ENCODE measurements around the gene TRIM28. TPM values are rescaled to one million over a fixed set of nuclear protein-coding genes. Genes with fewer than 3 reads are reported as not detected.

Gene TRIM28
- total and polyA plus RNA-seq, 9 of the 15 experiments (the other 6 are each of a cell fraction or from before 2014, with no cell fraction given): 12.1 to 797 (median 490) TPM

DNA sequence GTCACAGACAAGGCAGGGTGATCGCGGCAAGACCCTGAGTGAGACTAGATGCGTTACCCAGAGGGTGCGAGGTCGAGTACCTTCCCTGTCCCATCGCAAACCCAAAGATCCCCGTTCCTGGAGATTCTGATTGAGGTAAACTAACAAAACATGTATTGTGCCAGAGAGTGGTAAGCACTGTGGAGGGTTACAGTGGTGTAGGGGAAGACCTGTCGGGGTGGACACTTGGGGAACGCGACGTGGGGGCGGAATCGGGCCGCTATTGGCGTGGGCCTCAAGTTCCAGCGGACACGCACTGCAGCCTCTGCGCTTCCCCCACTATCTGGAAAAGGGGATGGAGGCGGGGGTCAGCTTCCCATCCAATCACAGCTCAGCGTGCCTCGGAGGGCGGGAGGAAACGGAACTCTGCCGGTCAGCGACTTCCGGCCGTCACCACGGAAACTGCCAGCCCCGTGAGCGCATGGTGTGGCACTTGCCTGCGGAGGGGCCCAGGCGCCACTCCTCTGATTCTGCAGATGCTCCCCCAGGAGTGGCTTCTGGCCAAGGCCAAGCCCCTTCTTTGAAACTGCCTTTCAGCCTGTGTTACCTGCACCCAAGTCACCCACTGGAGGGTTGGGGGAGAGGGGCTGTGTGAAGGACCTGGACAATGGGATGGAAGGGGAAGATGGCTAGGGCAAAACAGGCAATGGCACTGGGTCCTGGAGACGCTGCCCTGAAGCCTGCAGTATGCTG lies 15.6 kb downstream of the TRIM28 start (continued):
- TF ChIP-seq ETV1 (tag; conservative IDR thresholded peaks at IDR 0.05; ENCODE audit: low read depth): peak; percentile 71
- no peak for TF ChIP-seq ILF3 (IDR thresholded peaks at IDR 0.05; ENCODE audit: borderline replicate concordance)
- TF ChIP-seq EWSR1 (IDR thresholded peaks at IDR 0.05; ENCODE audit: borderline replicate concordance, low read depth, partially characterized antibody): no peak
- no peak for TF ChIP-seq PYGO2 (tag; IDR thresholded peaks at IDR 0.05)
- TF ChIP-seq PHB2 (IDR thresholded peaks at IDR 0.05; ENCODE audit: low read depth): no peak
- TF ChIP-seq RBM34 (IDR thresholded peaks at IDR 0.05; ENCODE audit: borderline replicate concordance, insufficient read depth, low read length): no peak
- no peak for TF ChIP-seq CBX5 (IDR thresholded peaks at IDR 0.05; ENCODE audit: borderline replicate concordance, low read depth)
- TF ChIP-seq, protein P1, sequence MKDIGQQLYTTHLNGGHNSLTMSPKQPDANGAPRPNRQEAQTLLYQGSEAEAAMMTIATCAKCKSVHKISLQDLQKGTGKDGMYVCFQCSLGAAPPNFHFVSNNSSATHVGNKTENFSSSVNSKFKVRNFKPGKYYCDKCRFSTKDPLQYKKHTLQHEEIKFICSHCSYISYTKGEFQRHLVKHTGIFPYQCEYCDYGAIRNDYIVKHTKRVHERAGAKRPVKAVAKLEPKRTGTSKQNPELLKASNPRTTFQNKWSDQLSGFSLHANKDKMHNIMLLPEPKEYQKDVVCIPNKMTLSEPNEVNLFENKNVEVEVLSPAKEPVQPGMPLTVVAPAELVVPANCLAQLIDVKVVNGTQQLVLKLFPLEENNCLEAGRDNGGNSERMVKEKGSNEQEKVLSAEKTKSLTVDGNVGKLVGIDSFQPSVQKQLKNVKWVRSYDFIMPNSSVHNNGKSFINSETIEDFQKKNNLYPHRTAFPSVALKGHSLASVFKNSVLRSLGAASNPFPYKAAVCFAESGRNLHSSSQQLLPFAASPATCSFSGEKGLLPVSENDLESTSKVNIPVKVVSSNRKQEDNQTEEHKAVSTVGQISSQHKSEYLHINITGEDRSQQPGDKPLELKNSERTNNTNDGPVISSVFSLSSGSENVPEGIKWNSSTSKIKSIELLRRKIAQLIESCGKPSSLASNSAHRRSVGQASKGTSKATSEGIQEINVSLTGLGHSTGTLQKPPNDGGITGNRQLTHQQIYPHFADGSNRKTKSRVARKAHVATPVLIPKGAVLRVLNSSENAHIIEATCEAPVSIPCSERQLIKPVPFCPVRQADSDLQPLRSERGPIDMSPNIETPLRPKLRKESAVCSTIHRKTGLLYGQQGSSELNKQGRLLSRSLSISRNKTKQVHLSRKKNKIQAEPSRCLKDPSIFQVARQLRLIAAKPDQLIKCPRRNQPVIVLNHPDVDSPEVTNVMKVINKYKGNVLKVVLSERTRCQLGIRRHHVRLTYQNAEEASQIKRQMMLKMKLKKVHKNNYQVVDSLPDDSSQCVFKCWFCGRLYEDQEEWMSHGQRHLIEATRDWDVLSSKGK (CRISPR knock-in tag; IDR thresholded peaks at IDR 0.05): no peak
- TF ChIP-seq LEF1 (IDR thresholded peaks at IDR 0.05): no peak
- TF ChIP-seq ZNF431 (CRISPR knock-in tag; IDR thresholded peaks at IDR 0.05): no peak
- no peak for TF ChIP-seq ZNF24 (IDR thresholded peaks at IDR 0.05)
- TF ChIP-seq NCOA6 (IDR thresholded peaks at IDR 0.05): no peak
- TF ChIP-seq TSC22D4 (tag; IDR thresholded peaks at IDR 0.05): no peak
- TF ChIP-seq MAFK (IDR thresholded peaks at IDR 0.05; ENCODE audit: low read length): no peak
- TF ChIP-seq E2F3 (CRISPR knock-in tag; IDR thresholded peaks at IDR 0.05): peak; percentile 63
- TF ChIP-seq, protein P2, sequence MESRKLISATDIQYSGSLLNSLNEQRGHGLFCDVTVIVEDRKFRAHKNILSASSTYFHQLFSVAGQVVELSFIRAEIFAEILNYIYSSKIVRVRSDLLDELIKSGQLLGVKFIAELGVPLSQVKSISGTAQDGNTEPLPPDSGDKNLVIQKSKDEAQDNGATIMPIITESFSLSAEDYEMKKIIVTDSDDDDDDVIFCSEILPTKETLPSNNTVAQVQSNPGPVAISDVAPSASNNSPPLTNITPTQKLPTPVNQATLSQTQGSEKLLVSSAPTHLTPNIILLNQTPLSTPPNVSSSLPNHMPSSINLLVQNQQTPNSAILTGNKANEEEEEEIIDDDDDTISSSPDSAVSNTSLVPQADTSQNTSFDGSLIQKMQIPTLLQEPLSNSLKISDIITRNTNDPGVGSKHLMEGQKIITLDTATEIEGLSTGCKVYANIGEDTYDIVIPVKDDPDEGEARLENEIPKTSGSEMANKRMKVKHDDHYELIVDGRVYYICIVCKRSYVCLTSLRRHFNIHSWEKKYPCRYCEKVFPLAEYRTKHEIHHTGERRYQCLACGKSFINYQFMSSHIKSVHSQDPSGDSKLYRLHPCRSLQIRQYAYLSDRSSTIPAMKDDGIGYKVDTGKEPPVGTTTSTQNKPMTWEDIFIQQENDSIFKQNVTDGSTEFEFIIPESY (CRISPR knock-in tag; IDR thresholded peaks at IDR 0.05): peak; percentile 66
- TF ChIP-seq KAT7 (CRISPR knock-in tag; IDR thresholded peaks at IDR 0.05; ENCODE audit: borderline replicate concordance): no peak; the same call in 1 of the 2 replicates
- TF ChIP-seq KLF16 (IDR thresholded peaks at IDR 0.05): no peak
- TF ChIP-seq NFXL1 (CRISPR knock-in tag; IDR thresholded peaks at IDR 0.05): no peak
- TF ChIP-seq, protein P3, sequence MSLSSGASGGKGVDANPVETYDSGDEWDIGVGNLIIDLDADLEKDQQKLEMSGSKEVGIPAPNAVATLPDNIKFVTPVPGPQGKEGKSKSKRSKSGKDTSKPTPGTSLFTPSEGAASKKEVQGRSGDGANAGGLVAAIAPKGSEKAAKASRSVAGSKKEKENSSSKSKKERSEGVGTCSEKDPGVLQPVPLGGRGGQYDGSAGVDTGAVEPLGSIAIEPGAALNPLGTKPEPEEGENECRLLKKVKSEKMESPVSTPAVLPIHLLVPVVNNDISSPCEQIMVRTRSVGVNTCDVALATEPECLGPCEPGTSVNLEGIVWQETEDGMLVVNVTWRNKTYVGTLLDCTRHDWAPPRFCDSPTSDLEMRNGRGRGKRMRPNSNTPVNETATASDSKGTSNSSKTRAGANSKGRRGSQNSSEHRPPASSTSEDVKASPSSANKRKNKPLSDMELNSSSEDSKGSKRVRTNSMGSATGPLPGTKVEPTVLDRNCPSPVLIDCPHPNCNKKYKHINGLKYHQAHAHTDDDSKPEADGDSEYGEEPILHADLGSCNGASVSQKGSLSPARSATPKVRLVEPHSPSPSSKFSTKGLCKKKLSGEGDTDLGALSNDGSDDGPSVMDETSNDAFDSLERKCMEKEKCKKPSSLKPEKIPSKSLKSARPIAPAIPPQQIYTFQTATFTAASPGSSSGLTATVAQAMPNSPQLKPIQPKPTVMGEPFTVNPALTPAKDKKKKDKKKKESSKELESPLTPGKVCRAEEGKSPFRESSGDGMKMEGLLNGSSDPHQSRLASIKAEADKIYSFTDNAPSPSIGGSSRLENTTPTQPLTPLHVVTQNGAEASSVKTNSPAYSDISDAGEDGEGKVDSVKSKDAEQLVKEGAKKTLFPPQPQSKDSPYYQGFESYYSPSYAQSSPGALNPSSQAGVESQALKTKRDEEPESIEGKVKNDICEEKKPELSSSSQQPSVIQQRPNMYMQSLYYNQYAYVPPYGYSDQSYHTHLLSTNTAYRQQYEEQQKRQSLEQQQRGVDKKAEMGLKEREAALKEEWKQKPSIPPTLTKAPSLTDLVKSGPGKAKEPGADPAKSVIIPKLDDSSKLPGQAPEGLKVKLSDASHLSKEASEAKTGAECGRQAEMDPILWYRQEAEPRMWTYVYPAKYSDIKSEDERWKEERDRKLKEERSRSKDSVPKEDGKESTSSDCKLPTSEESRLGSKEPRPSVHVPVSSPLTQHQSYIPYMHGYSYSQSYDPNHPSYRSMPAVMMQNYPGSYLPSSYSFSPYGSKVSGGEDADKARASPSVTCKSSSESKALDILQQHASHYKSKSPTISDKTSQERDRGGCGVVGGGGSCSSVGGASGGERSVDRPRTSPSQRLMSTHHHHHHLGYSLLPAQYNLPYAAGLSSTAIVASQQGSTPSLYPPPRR (CRISPR knock-in tag; IDR thresholded peaks at IDR 0.05; ENCODE audit: borderline replicate concordance): peak; percentile 86; the same call in 1 of the 2 replicates

All from K562 (cell line).